ENCODE measurements around the gene PRKAG2. TPM values are rescaled to one million over a fixed set of nuclear protein-coding genes. Genes with fewer than 3 reads are reported as not detected.
A peak's percentile ranks its signal among the peaks of the same experiment; 100 is the strongest.

PRKAG2 gene
- polyA plus RNA-seq, 3 donors, result 29.2 to 59.8 (median 30.9) TPM

GRCh38 chr7:151691449-151691848 is 185.5 kb downstream of the PRKAG2 start:
- H3K4me1 Mint-ChIP-seq, result peaks cover 25% of the 10 kb centered on the region

GRCh38 chr7:151690606-151691005 is 186.3 kb downstream of the PRKAG2 start:
- TF ChIP-seq CTCF (IDR thresholded peaks at IDR 0.05), result no peak
- Histone ChIP-seq H3K36me3 (replicated peaks in 1 of 2; ENCODE audit: control insufficient read depth in 1 of 2, insufficient read depth in 2 of 2, low read length in 2 of 2) (peaks cover 2 to 40% of the 10 kb centered on the region in 2 donors), H4K20me1 (ENCODE audit: insufficient read depth, low read length) (peaks cover 100% of the 10 kb centered on the region), H3K4me3 (replicated peaks in 1 of 3; ENCODE audit: low read depth in 2 of 3, low read length in 3 of 3) (no peak overlapping the region), H3K27me3 (ENCODE audit: control insufficient read depth in 2 of 2, insufficient read depth in 2 of 2, low read length in 2 of 2) (no peaks in the 10 kb centered on the region), H3K79me2 (ENCODE audit: insufficient read depth, low read length) (no peaks in the 10 kb centered on the region), H3K27ac (ENCODE audit: low read depth in 1 of 2, low read length in 2 of 2) (no peak overlapping the region), H3K9me3 (replicated peaks in 1 of 2; ENCODE audit: control insufficient read depth in 1 of 2, insufficient read depth in 1 of 2, low read length in 2 of 2) (no peaks in the 10 kb centered on the region), H3K4me1 (ENCODE audit: control insufficient read depth in 1 of 2, insufficient read depth in 2 of 2, low read length in 2 of 2) (peaks cover 9 to 11% of the 10 kb centered on the region in 2 donors), H3K9ac (ENCODE audit: insufficient read depth, low read length, poor library complexity, severe bottlenecking) (no peak overlapping the region), H3K4me2 (replicated peaks; ENCODE audit: extremely low read depth, low read length, poor library complexity, severe bottlenecking) (no peak overlapping the region), H2AFZ (ENCODE audit: insufficient read depth, low read depth, low read length, poor library complexity, severe bottlenecking) (no peak overlapping the region)
- H3K36me3 Mint-ChIP-seq, result peaks cover 19 to 36% of the 10 kb centered on the region in 2 donors
- H3K4me1 Mint-ChIP-seq, result peaks cover 25% of the 10 kb centered on the region
- no peaks in the 10 kb centered on the region for H3K27me3 Mint-ChIP-seq (ENCODE audit: low read depth in 3 of 3)
- intact Hi-C loops (cut with micrococcal nuclease), result no loop called here
- DNase-seq, result no peak
- no peak overlapping the region for H3K4me3 Mint-ChIP-seq
- WGBS (ENCODE audit: insufficient coverage), result 100% methylated on average over 1 of the region's 6 CpGs
- H3K27ac Mint-ChIP-seq, result no peak overlapping the region
- peaks cover 0 to 1% (median 0%) of the 10 kb centered on the region in 7 donors for H3K9me3 Mint-ChIP-seq

More at GRCh38 chr7:151691449-151691848, 185.5 kb downstream of the PRKAG2 start:
- Histone ChIP-seq H3K4me1 (ENCODE audit: control insufficient read depth in 1 of 2, insufficient read depth in 2 of 2, low read length in 2 of 2) (peaks cover 9 to 11% of the 10 kb centered on the region in 2 donors), H3K79me2 (ENCODE audit: insufficient read depth, low read length) (no peaks in the 10 kb centered on the region), H3K9ac (ENCODE audit: insufficient read depth, low read length, poor library complexity, severe bottlenecking) (no peak overlapping the region), H3K36me3 (replicated peaks in 1 of 2; ENCODE audit: control insufficient read depth in 1 of 2, insufficient read depth in 2 of 2, low read length in 2 of 2) (peaks cover 2 to 48% of the 10 kb centered on the region in 2 donors), H3K27me3 (ENCODE audit: control insufficient read depth in 2 of 2, insufficient read depth in 2 of 2, low read length in 2 of 2) (no peaks in the 10 kb centered on the region), H2AFZ (ENCODE audit: insufficient read depth, low read depth, low read length, poor library complexity, severe bottlenecking) (no peak overlapping the region), H4K20me1 (ENCODE audit: insufficient read depth, low read length) (peaks cover 100% of the 10 kb centered on the region), H3K27ac (ENCODE audit: low read depth in 1 of 2, low read length in 2 of 2) (no peak overlapping the region), H3K9me3 (replicated peaks in 1 of 2; ENCODE audit: control insufficient read depth in 1 of 2, insufficient read depth in 1 of 2, low read length in 2 of 2) (no peaks in the 10 kb centered on the region), H3K4me2 (replicated peaks; ENCODE audit: extremely low read depth, low read length, poor library complexity, severe bottlenecking) (no peak overlapping the region), H3K4me3 (replicated peaks in 1 of 3; ENCODE audit: low read depth in 2 of 3, low read length in 3 of 3) (no peak overlapping the region)
- DNase-seq, result no peak
- TF ChIP-seq CTCF (IDR thresholded peaks at IDR 0.05), result no peak
- no CpG with 5 or more reads among the region's 2 CpGs for WGBS (ENCODE audit: insufficient coverage)
- H3K4me3 Mint-ChIP-seq, result no peak overlapping the region
- H3K36me3 Mint-ChIP-seq, result peaks cover 19 to 44% of the 10 kb centered on the region in 2 donors
- H3K27ac Mint-ChIP-seq, result peak overlapping the region in 1 of 7 donors; percentile 26
- H3K9me3 Mint-ChIP-seq, result peaks cover 0 to 1% (median 0%) of the 10 kb centered on the region in 7 donors
- H3K27me3 Mint-ChIP-seq (ENCODE audit: low read depth in 3 of 3), result peaks cover 0 to 2% (median 0%) of the 10 kb centered on the region in 3 donors
- intact Hi-C loops (cut with micrococcal nuclease), result no loop called here
